Right lobe of liver (tissue), 6 donors: ENCODE results near the gene LEP. TPM values are rescaled to one million over a fixed set of nuclear protein-coding genes. Genes with fewer than 3 reads are reported as not detected.

Experiments
- ATAC-seq, 4 donors: fragments of 200-7000 bp; cut with Tn5 transposase; one replicate each; pipeline ENCODE4 v1.9.1; 2020; ENCODE audit warnings: mild to moderate bottlenecking in 4 of 4, moderate library complexity in 4 of 4
- DNase-seq, 3 donors: peaks; one replicate each; pipeline ENCODE4 v3.0.0-alpha.2; 2020
- H3K27ac ChIP-seq, 3 donors: fragments of 200-600 bp; one replicate each; pipeline ENCODE4 v1.8.0; 2022
- H3K27me3 ChIP-seq, 2 donors: fragments of 200-600 bp; one replicate each; pipeline ENCODE4 v1.8.0; 2022
- H3K36me3 ChIP-seq, 4 donors: fragments of 200-600 bp; sonication (generic) in 1 of 4; one replicate each; pipeline versions ENCODE4 v1.5.1 to v1.8.0; 2017 to 2022; ENCODE audit warnings: control low read depth in 1 of 4
- H3K4me1 ChIP-seq, 4 donors: fragments of 200-600 bp; sonication (generic) in 1 of 4; one replicate each; pipeline versions ENCODE4 v1.5.1 to v1.8.0; 2017 to 2022; ENCODE audit warnings: control low read depth in 1 of 4
- H3K4me3 ChIP-seq, 3 donors: fragments of 200-600 bp; one replicate each; pipeline ENCODE4 v1.8.0; 2022
- H3K9me3 ChIP-seq, 4 donors: fragments of 200-600 bp; sonication (generic) in 1 of 4; one replicate each; pipeline versions ENCODE4 v1.5.1 to v1.8.0; 2017 to 2022; ENCODE audit warnings: control low read depth in 1 of 4
- CTCF ChIP-seq, 4 donors: fragments of 200-600 bp in 3 of 4; fragments of 450-650 bp in 1 of 4; IDR thresholded peaks; one replicate each; pipeline versions ENCODE4 v1.5.1 to v1.8.0; 2016 to 2022; ENCODE audit warnings: antibody characterized with exemption in 4 of 4, mild to moderate bottlenecking in 2 of 4
- POLR2A ChIP-seq: fragments of 450-650 bp; IDR thresholded peaks from one replicate; pipeline ENCODE4 v1.6.1; 2017; ENCODE audit warnings: antibody characterized with exemption, mild to moderate bottlenecking
- WGBS: methylation state at CpG from one replicate; pipeline ENCODE4 v1.1.6; 2018; ENCODE audit warnings: low coverage, low lambda C conversion rate; ENCODE audit not compliant: insufficient coverage; ENCODE audit errors: missing lambda C conversion rate; 5-methylcytosine and 5-hydroxymethylcytosine counted together
- intact Hi-C, 2 donors: fragments of 100-400 bp; cut with DNase I; formaldehyde crosslinking; loops; one replicate each; pipeline versions ENCODE4 v1.11.2 to v1.14.1; 2022
- total RNA-seq, 6 experiments: library from RNA; depleted of rRNA in 2 of 6; stranded (reverse); fragments of >200 nt in 2 of 6; fragmentation: NEBNext Ultra II Directional in 3 of 6; extraction: Animal tissue kit (Norgen Biotek cat#: 25700) in 3 of 6; gene quantifications; one replicate each; pipeline versions ENCODE4 v1.1.0 to v1.2.4, GENCODE V29; 2016 to 2023
- donor health status: DM: no; HTN: yes; CAD: no.
- donor health status: DM: no; HTN: no; CAD: no.
- donor health status: DM: no; HTN: no; CAD: no.
- donor health status: DM: no; HTN: yes; CAD: no.
- donor health status: DM: no; HTN: yes; CAD: no.

Gene LEP
- total RNA-seq, 6 experiments from 2014 or later, result not detected

DNA sequence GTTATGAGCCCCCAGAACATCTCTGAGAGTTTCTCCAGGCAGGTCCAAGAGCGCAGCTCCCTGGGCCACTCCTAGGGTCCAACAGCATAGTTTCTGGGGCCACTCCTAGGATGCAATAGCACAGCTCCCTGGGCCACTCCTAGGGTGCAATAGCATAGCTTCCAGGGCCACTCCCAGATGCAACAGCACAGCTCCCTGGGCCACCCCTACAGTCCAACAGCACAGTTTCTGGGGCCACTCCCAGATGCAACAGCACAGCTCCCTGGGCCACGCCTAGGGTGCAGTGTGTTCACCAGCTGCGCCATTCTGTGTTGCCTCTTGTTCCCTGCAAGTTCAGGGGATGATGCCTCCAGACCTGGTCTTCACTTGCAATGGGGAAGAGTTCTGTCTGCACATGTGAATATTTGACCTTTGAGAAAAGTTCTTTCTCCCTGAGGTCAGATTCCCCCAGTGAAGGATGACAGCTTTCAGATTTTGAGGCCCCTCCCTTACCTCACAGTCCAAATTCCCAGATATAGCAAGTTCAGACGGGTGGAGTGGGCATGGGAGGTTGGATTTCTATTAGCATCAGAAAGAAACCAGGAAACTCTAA lies 43.0 kb upstream of the LEP start:
- WGBS, result 92% methylated on average over 1 of the region's 4 CpGs
- Histone ChIP-seq H3K9me3 (peaks cover 0 to 5% (median 0%) of the 10 kb centered on the region in 4 donors), H3K4me1 (no peaks in the 10 kb centered on the region), H3K27me3 (no peaks in the 10 kb centered on the region), H3K4me3 (no peak overlapping the region), H3K36me3 (no peaks in the 10 kb centered on the region), H3K27ac (no peak overlapping the region)
- DNase-seq, result peak in 1 of 3 donors; percentile 14
- ATAC-seq, result no peak
- intact Hi-C loops, result no loop called here
- TF ChIP-seq POLR2A (no peak), CTCF (IDR thresholded peaks at IDR 0.05) (no peak)

DNA sequence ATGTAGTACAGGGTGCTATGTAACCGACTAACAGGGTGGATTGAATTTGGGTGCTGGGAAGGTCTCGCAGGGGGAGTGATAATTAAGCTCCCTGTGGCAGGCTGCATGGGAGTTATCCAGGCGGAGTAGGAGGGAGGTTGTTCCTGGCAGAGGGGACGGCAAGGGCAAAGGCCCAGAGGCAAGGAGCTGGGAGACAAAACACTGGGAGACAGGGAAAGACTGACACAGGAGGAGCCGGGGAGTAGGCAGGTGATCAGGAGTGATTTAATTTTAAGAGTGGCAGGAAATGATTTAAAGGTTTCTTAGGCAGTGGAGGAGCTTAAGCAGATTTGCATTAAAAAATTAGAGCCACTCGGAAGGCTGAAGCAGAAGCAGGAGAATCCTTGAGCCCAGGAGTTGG lies 40.7 kb upstream of the LEP start:
- Histone ChIP-seq H3K27ac (no peak overlapping the region), H3K4me1 (no peaks in the 10 kb centered on the region), H3K27me3 (no peaks in the 10 kb centered on the region), H3K36me3 (no peaks in the 10 kb centered on the region), H3K9me3 (no peaks in the 10 kb centered on the region), H3K4me3 (no peak overlapping the region)
- intact Hi-C loops, result loop anchor here (5.0 to 10.0 kb wide), 2 partner anchors 488 to 496 kb away; no protein-coding TSS in a partner anchor
- ATAC-seq (no peak), DNase-seq (peak in 1 of 3 donors; percentile 19)
- TF ChIP-seq POLR2A (no peak), CTCF (IDR thresholded peaks at IDR 0.05) (no peak)
- WGBS, result 79% methylated on average over 5 of the region's 6 CpGs

- peak in 1 of 3 donors; percentile 43 for DNase-seq
- 3% methylated on average over 4 of the region's 37 CpGs for WGBS
- peak in 1 of 4 donors; percentile 4 for ATAC-seq
- Histone ChIP-seq H3K36me3 (no peaks in the 10 kb centered on the region), H3K27ac (no peak overlapping the region), H3K4me1 (no peaks in the 10 kb centered on the region), H3K27me3 (no peaks in the 10 kb centered on the region), H3K4me3 (no peak overlapping the region), H3K9me3 (no peaks in the 10 kb centered on the region)
- no peak for TF ChIP-seq CTCF (IDR thresholded peaks at IDR 0.05)
- intact Hi-C loops, result loop anchor here (5.0 to 10.0 kb wide), 2 partner anchors 489 to 496 kb away; no protein-coding TSS in a partner anchor
These were observed 39.9 kb upstream of the LEP start for GRCh38 chr7:128201067-128201689.

GRCh38 chr7:128201690-128202085 lies 39.4 kb upstream of the LEP start:
- no peak overlapping the region for H3K4me3 ChIP-seq
- H3K27me3 ChIP-seq, result no peaks in the 10 kb centered on the region
- intact Hi-C loops, result loop anchor here (5.0 to 10.0 kb wide), 2 partner anchors 489 to 497 kb away; no protein-coding TSS in a partner anchor
- H3K9me3 ChIP-seq, result no peaks in the 10 kb centered on the region
- WGBS, result 22% methylated on average over 17 of the region's 17 CpGs
- no peak overlapping the region for H3K27ac ChIP-seq
- no peak for ATAC-seq
- H3K36me3 ChIP-seq, result no peaks in the 10 kb centered on the region
- DNase-seq, result peak in 1 of 3 donors; percentile 31
- no peaks in the 10 kb centered on the region for H3K4me1 ChIP-seq
- TF ChIP-seq CTCF (IDR thresholded peaks at IDR 0.05), result no peak
- no peak for TF ChIP-seq POLR2A
